ENCODE measurements around the gene ZBTB20.

ZBTB20 gene

GRCh38 chr3:114319453-114319852, 827.6 kb downstream of the ZBTB20 start:
- DNase-seq = no peak

GRCh38 chr3:114318295-114318694, 828.8 kb downstream of the ZBTB20 start:
- Histone ChIP-seq H3K4me3 (ENCODE audit: low read depth in 1 of 2, low read length in 2 of 2) (no peak overlapping the region), H3K4me1 (ENCODE audit: insufficient read depth, low read length) (no peaks in the 10 kb centered on the region), H3K79me2 (ENCODE audit: insufficient read depth, low read length) (no peaks in the 10 kb centered on the region), H3K9me3 (ENCODE audit: insufficient read depth, low read length, severe bottlenecking) (no peaks in the 10 kb centered on the region), H4K20me1 (ENCODE audit: insufficient read depth, low read length) (no peaks in the 10 kb centered on the region), H2AFZ (ENCODE audit: low read depth, low read length) (no peak overlapping the region), H3K36me3 (ENCODE audit: insufficient read depth, low read length) (no peaks in the 10 kb centered on the region), H3K27ac (ENCODE audit: low read length) (no peak overlapping the region), H3K27me3 (ENCODE audit: insufficient read depth, low read length, poor library complexity) (no peaks in the 10 kb centered on the region), H3K9ac (ENCODE audit: low read depth, low read length) (no peak overlapping the region), H3K4me2 (ENCODE audit: insufficient read depth, low read length) (no peak overlapping the region)
- ATAC-seq (ENCODE audit: insufficient read depth, low read depth) (no peak), DNase-seq (no peak)
- TF ChIP-seq CTCF (IDR thresholded peaks at IDR 0.05; ENCODE audit: borderline replicate concordance, extremely low read depth, low read length, poor library complexity, severe bottlenecking) (no peak), EZH2 (IDR thresholded peaks at IDR 0.05; ENCODE audit: borderline replicate concordance, low read depth, low read length, severe bottlenecking) (no peak)

More at GRCh38 chr3:114319453-114319852, 827.6 kb downstream of the ZBTB20 start:
- TF ChIP-seq EZH2 (IDR thresholded peaks at IDR 0.05; ENCODE audit: borderline replicate concordance, low read depth, low read length, severe bottlenecking) (no peak), CTCF (IDR thresholded peaks at IDR 0.05; ENCODE audit: borderline replicate concordance, extremely low read depth, low read length, poor library complexity, severe bottlenecking) (no peak)
- no peak for ATAC-seq (ENCODE audit: insufficient read depth, low read depth)
- Histone ChIP-seq H3K4me2 (ENCODE audit: insufficient read depth, low read length) (no peak overlapping the region), H3K9ac (ENCODE audit: low read depth, low read length) (no peak overlapping the region), H3K4me1 (ENCODE audit: insufficient read depth, low read length) (no peaks in the 10 kb centered on the region), H3K79me2 (ENCODE audit: insufficient read depth, low read length) (no peaks in the 10 kb centered on the region), H2AFZ (ENCODE audit: low read depth, low read length) (no peak overlapping the region), H3K4me3 (ENCODE audit: low read depth in 1 of 2, low read length in 2 of 2) (no peak overlapping the region), H3K27ac (ENCODE audit: low read length) (no peak overlapping the region), H4K20me1 (ENCODE audit: insufficient read depth, low read length) (no peaks in the 10 kb centered on the region), H3K36me3 (ENCODE audit: insufficient read depth, low read length) (no peaks in the 10 kb centered on the region), H3K27me3 (ENCODE audit: insufficient read depth, low read length, poor library complexity) (no peaks in the 10 kb centered on the region), H3K9me3 (ENCODE audit: insufficient read depth, low read length, severe bottlenecking) (no peaks in the 10 kb centered on the region)

GRCh38 chr3:114314282-114314681, 832.8 kb downstream of the ZBTB20 start:
- H3K4me1 ChIP-seq (ENCODE audit: insufficient read depth, low read length) = no peaks in the 10 kb centered on the region
- H3K9me3 ChIP-seq (ENCODE audit: insufficient read depth, low read length, severe bottlenecking) = no peaks in the 10 kb centered on the region
- DNase-seq (no peak), ATAC-seq (ENCODE audit: insufficient read depth, low read depth) (no peak)
- no peak overlapping the region for H3K4me2 ChIP-seq (ENCODE audit: insufficient read depth, low read length)
- no peak overlapping the region for H3K9ac ChIP-seq (ENCODE audit: low read depth, low read length)
- TF ChIP-seq EZH2 (IDR thresholded peaks at IDR 0.05; ENCODE audit: borderline replicate concordance, low read depth, low read length, severe bottlenecking) (no peak), CTCF (IDR thresholded peaks at IDR 0.05; ENCODE audit: borderline replicate concordance, extremely low read depth, low read length, poor library complexity, severe bottlenecking) (no peak)
- H3K27ac ChIP-seq (ENCODE audit: low read length) = no peak overlapping the region
- H3K4me3 ChIP-seq (ENCODE audit: low read depth in 1 of 2, low read length in 2 of 2) = no peak overlapping the region
- H3K79me2 ChIP-seq (ENCODE audit: insufficient read depth, low read length) = no peaks in the 10 kb centered on the region
- no peaks in the 10 kb centered on the region for H4K20me1 ChIP-seq (ENCODE audit: insufficient read depth, low read length)
- no peaks in the 10 kb centered on the region for H3K36me3 ChIP-seq (ENCODE audit: insufficient read depth, low read length)
- no peaks in the 10 kb centered on the region for H3K27me3 ChIP-seq (ENCODE audit: insufficient read depth, low read length, poor library complexity)
- H2AFZ ChIP-seq (ENCODE audit: low read depth, low read length) = no peak overlapping the region

GRCh38 chr3:114313426-114313825, 833.7 kb downstream of the ZBTB20 start:
- Histone ChIP-seq H3K27me3 (ENCODE audit: insufficient read depth, low read length, poor library complexity) (no peaks in the 10 kb centered on the region), H2AFZ (ENCODE audit: low read depth, low read length) (no peak overlapping the region), H3K79me2 (ENCODE audit: insufficient read depth, low read length) (no peaks in the 10 kb centered on the region), H3K4me1 (ENCODE audit: insufficient read depth, low read length) (no peaks in the 10 kb centered on the region), H3K4me2 (ENCODE audit: insufficient read depth, low read length) (no peak overlapping the region), H3K4me3 (ENCODE audit: low read depth in 1 of 2, low read length in 2 of 2) (no peak overlapping the region), H3K9ac (ENCODE audit: low read depth, low read length) (no peak overlapping the region), H3K27ac (ENCODE audit: low read length) (no peak overlapping the region), H4K20me1 (ENCODE audit: insufficient read depth, low read length) (no peaks in the 10 kb centered on the region), H3K36me3 (ENCODE audit: insufficient read depth, low read length) (no peaks in the 10 kb centered on the region), H3K9me3 (ENCODE audit: insufficient read depth, low read length, severe bottlenecking) (no peaks in the 10 kb centered on the region)
- no peak for ATAC-seq (ENCODE audit: insufficient read depth, low read depth)
- TF ChIP-seq CTCF (IDR thresholded peaks at IDR 0.05; ENCODE audit: borderline replicate concordance, extremely low read depth, low read length, poor library complexity, severe bottlenecking) = no peak
- no peak for TF ChIP-seq EZH2 (IDR thresholded peaks at IDR 0.05; ENCODE audit: borderline replicate concordance, low read depth, low read length, severe bottlenecking)
- no peak for DNase-seq

All from DND-41 (cell line).